Activated T-cell treated with anti-CD3 and anti-CD28 coated beads for 48 hours (primary cell): ENCODE results near the gene ZNF316.

ENCODE experiments used
- DNase-seq: peaks from one replicate; pipeline ENCODE4 v3.0.0-alpha.2; 2020; ENCODE audit warnings: low read depth

ZNF316 gene

GRCh38 chr7:6636741-6637543 is at the start of gene ZNF316:
Gene ZNF316 (plus strand): TSS chr7:6637318. CDS start chr7:6642410, 5,092 bp downstream.
- peak; percentile 61 for DNase-seq

- DNase-seq: no peak
Measured at GRCh38 chr7:6588566-6588965, 48.6 kb upstream of the ZNF316 start.

- no peak for DNase-seq
Measured at GRCh38 chr7:6589151-6589828, 47.8 kb upstream of the ZNF316 start.

- peak; percentile 87 for DNase-seq
Measured at GRCh38 chr7:6589829-6590644, 47.1 kb upstream of the ZNF316 start, which contains the start of gene INTS15. Gene INTS15 (plus strand): TSS chr7:6590021. CDS start chr7:6590284, 263 bp downstream.

- no peak for DNase-seq
Measured at GRCh38 chr7:6590645-6591110, 46.4 kb upstream of the ZNF316 start.

- no peak for DNase-seq
Measured at GRCh38 chr7:6600093-6600492, 37.0 kb upstream of the ZNF316 start.

- DNase-seq: no peak
Measured at GRCh38 chr7:6604458-6604857, 32.7 kb upstream of the ZNF316 start.

GRCh38 chr7:6606866-6607583 is 30.1 kb upstream of the ZNF316 start:
- no peak for DNase-seq

- no peak for DNase-seq
Measured at GRCh38 chr7:6607651-6608051, 29.5 kb upstream of the ZNF316 start.

GRCh38 chr7:6608081-6608480 is 29.0 kb upstream of the ZNF316 start:
- DNase-seq: no peak

- DNase-seq: no peak
Measured at GRCh38 chr7:6608794-6609193, 28.3 kb upstream of the ZNF316 start.

GRCh38 chr7:6612819-6613218 is 24.3 kb upstream of the ZNF316 start:
- DNase-seq: no peak

- DNase-seq: no peak
Measured at GRCh38 chr7:6613706-6614105, 23.4 kb upstream of the ZNF316 start.

- DNase-seq: no peak
Measured at GRCh38 chr7:6614953-6615722, 22.0 kb upstream of the ZNF316 start, which contains the start of gene ZNF853. Gene ZNF853 (plus strand): TSS chr7:6615610. CDS start chr7:6616175, 565 bp downstream.

- DNase-seq: no peak
Measured at GRCh38 chr7:6615723-6616555, 21.2 kb upstream of the ZNF316 start.

- no peak for DNase-seq
Measured at GRCh38 chr7:6616854-6617643, 20.1 kb upstream of the ZNF316 start.

- DNase-seq: no peak
Measured at GRCh38 chr7:6618621-6619020, 18.5 kb upstream of the ZNF316 start.

GRCh38 chr7:6619961-6620360 is 17.2 kb upstream of the ZNF316 start:
- no peak for DNase-seq
